ENCODE data around the gene PLA2G2C.

PLA2G2C gene

GRCh38 chr1:20126806-20127440, 59.4 kb downstream of the PLA2G2C start:
- DNase-seq (ENCODE audit: low read depth in 1 of 2, low spot score in 1 of 2), result no peak
- Histone ChIP-seq H3K27me3 (ENCODE audit: insufficient read depth, poor library complexity, severe bottlenecking) (no peaks in the 10 kb centered on the region), H3K27ac (replicated peaks) (no peak overlapping the region), H3K4me3 (replicated peaks; ENCODE audit: insufficient read depth, low read length) (no peak overlapping the region)
- TF ChIP-seq SPI1 (IDR thresholded peaks at IDR 0.05; ENCODE audit: borderline replicate concordance, low read depth) (no peak), GABPA (IDR thresholded peaks at IDR 0.05; ENCODE audit: low read depth) (no peak), POLR2AphosphoS5 (IDR thresholded peaks at IDR 0.05; ENCODE audit: low read depth) (no peak), REST (IDR thresholded peaks at IDR 0.05; ENCODE audit: insufficient replicate concordance, low read depth) (no peak), CTCF (IDR thresholded peaks at IDR 0.05; ENCODE audit: insufficient read depth, low read length) (no peak)

- no peak for DNase-seq (ENCODE audit: low read depth in 1 of 2, low spot score in 1 of 2)
- H3K27me3 ChIP-seq (ENCODE audit: insufficient read depth, poor library complexity, severe bottlenecking), result no peaks in the 10 kb centered on the region
- H3K27ac ChIP-seq (replicated peaks), result no peak overlapping the region
- no peak for TF ChIP-seq CTCF (IDR thresholded peaks at IDR 0.05; ENCODE audit: insufficient read depth, low read length)
- no peak for TF ChIP-seq GABPA (IDR thresholded peaks at IDR 0.05; ENCODE audit: low read depth)
- TF ChIP-seq REST (IDR thresholded peaks at IDR 0.05; ENCODE audit: insufficient replicate concordance, low read depth), result no peak
- TF ChIP-seq SPI1 (IDR thresholded peaks at IDR 0.05; ENCODE audit: borderline replicate concordance, low read depth), result no peak
- no peak for TF ChIP-seq POLR2AphosphoS5 (IDR thresholded peaks at IDR 0.05; ENCODE audit: low read depth)
- H3K4me3 ChIP-seq (replicated peaks; ENCODE audit: insufficient read depth, low read length), result no peak overlapping the region
Measured at GRCh38 chr1:20126041-20126805, 60.1 kb downstream of the PLA2G2C start.

- no peak for DNase-seq (ENCODE audit: low read depth in 1 of 2, low spot score in 1 of 2)
- TF ChIP-seq POLR2AphosphoS5 (IDR thresholded peaks at IDR 0.05; ENCODE audit: low read depth), result no peak
- TF ChIP-seq CTCF (IDR thresholded peaks at IDR 0.05; ENCODE audit: insufficient read depth, low read length), result no peak
- TF ChIP-seq SPI1 (IDR thresholded peaks at IDR 0.05; ENCODE audit: borderline replicate concordance, low read depth), result no peak
- TF ChIP-seq GABPA (IDR thresholded peaks at IDR 0.05; ENCODE audit: low read depth), result no peak
- TF ChIP-seq REST (IDR thresholded peaks at IDR 0.05; ENCODE audit: insufficient replicate concordance, low read depth), result no peak
- Histone ChIP-seq H3K27ac (replicated peaks) (no peak overlapping the region), H3K4me3 (replicated peaks; ENCODE audit: insufficient read depth, low read length) (no peak overlapping the region), H3K27me3 (ENCODE audit: insufficient read depth, poor library complexity, severe bottlenecking) (no peaks in the 10 kb centered on the region)
Measured at GRCh38 chr1:20125100-20125499, 61.2 kb downstream of the PLA2G2C start.
